ENCODE measurements around the gene MLXIP. TPM values are rescaled to one million over a fixed set of nuclear protein-coding genes. Genes with fewer than 3 reads are reported as not detected.

The MLXIP gene
- total and polyA plus RNA-seq, 2 experiments from 2014 or later = 16.2 to 23.0 TPM

DNA sequence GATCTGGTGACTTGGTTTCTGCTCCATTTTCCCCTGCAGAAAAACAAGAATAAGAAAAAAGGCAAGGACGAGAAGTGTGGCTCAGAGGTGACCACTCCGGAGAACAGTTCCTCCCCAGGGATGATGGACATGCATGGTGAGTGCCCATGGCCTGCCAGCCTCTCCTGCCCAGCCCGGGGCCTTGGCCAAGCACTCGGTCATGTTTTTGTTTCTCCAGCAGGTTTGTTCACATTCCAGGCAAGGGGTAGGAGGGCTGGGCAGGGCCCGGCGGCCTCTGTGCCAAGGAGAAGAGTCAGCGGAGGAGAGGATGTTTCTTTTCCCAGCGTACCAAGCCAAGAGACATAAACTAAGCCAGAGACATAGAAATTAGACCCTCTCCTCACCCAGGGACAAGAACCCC is 43.3 kb upstream of the MLXIP start (continued):
- TF ChIP-seq, protein P1, sequence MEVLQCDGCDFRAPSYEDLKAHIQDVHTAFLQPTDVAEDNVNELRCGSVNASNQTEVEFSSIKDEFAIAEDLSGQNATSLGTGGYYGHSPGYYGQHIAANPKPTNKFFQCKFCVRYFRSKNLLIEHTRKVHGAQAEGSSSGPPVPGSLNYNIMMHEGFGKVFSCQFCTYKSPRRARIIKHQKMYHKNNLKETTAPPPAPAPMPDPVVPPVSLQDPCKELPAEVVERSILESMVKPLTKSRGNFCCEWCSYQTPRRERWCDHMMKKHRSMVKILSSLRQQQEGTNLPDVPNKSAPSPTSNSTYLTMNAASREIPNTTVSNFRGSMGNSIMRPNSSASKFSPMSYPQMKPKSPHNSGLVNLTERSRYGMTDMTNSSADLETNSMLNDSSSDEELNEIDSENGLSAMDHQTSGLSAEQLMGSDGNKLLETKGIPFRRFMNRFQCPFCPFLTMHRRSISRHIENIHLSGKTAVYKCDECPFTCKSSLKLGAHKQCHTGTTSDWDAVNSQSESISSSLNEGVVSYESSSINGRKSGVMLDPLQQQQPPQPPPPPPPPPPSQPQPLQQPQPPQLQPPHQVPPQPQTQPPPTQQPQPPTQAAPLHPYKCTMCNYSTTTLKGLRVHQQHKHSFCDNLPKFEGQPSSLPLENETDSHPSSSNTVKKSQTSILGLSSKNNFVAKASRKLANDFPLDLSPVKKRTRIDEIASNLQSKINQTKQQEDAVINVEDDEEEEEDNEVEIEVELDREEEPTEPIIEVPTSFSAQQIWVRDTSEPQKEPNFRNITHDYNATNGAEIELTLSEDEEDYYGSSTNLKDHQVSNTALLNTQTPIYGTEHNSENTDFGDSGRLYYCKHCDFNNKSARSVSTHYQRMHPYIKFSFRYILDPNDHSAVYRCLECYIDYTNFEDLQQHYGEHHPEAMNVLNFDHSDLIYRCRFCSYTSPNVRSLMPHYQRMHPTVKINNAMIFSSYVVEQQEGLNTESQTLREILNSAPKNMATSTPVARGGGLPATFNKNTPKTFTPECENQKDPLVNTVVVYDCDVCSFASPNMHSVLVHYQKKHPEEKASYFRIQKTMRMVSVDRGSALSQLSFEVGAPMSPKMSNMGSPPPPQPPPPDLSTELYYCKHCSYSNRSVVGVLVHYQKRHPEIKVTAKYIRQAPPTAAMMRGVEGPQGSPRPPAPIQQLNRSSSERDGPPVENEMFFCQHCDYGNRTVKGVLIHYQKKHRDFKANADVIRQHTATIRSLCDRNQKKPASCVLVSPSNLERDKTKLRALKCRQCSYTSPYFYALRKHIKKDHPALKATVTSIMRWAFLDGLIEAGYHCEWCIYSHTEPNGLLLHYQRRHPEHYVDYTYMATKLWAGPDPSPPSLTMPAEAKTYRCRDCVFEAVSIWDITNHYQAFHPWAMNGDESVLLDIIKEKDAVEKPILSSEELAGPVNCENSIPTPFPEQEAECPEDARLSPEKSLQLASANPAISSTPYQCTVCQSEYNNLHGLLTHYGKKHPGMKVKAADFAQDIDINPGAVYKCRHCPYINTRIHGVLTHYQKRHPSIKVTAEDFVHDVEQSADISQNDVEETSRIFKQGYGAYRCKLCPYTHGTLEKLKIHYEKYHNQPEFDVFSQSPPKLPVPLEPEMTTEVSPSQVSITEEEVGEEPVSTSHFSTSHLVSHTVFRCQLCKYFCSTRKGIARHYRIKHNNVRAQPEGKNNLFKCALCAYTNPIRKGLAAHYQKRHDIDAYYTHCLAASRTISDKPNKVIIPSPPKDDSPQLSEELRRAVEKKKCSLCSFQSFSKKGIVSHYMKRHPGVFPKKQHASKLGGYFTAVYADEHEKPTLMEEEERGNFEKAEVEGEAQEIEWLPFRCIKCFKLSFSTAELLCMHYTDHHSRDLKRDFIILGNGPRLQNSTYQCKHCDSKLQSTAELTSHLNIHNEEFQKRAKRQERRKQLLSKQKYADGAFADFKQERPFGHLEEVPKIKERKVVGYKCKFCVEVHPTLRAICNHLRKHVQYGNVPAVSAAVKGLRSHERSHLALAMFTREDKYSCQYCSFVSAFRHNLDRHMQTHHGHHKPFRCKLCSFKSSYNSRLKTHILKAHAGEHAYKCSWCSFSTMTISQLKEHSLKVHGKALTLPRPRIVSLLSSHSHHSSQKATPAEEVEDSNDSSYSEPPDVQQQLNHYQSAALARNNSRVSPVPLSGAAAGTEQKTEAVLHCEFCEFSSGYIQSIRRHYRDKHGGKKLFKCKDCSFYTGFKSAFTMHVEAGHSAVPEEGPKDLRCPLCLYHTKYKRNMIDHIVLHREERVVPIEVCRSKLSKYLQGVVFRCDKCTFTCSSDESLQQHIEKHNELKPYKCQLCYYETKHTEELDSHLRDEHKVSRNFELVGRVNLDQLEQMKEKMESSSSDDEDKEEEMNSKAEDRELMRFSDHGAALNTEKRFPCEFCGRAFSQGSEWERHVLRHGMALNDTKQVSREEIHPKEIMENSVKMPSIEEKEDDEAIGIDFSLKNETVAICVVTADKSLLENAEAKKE (CRISPR knock-in tag; IDR thresholded peaks at IDR 0.05) = no peak
- TF ChIP-seq EZH2 (IDR thresholded peaks at IDR 0.05; ENCODE audit: low read depth, unreplicated experiment) (no peak), STAT1 (IDR thresholded peaks at IDR 0.05; ENCODE audit: unreplicated experiment) (no peak), POLR2AphosphoS5 (IDR thresholded peaks at IDR 0.05; ENCODE audit: low read depth) (no peak), EZH2phosphoT487 (IDR thresholded peaks at IDR 0.05; ENCODE audit: unreplicated experiment) (no peak)

DNA sequence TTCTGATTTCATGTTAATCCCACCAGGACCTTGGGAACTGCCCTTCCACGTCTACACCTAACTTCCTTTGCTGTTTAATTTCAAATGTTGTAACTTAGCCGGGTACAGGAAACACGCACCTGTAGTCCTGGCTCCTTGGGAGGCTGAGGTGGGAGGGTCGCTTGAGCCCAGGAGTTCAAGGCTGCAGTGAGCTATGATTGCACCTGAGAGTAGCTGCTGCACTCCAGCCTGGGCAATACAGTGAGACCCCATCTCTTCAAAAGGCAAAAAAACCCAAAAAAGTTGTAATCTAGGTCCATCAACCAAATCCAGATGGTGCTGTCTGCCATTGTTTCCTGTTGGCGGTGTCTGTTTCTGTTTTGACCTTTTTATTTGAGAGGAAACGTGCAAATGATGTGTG is 42.4 kb upstream of the MLXIP start:
- Histone ChIP-seq H3K4me2 (no peak overlapping the region), H3K79me2 (replicated peaks; ENCODE audit: insufficient read depth) (no peaks in the 10 kb centered on the region), H3K27me3 (ENCODE audit: insufficient read depth) (no peaks in the 10 kb centered on the region), H3K4me3 (no peak overlapping the region), H3F3A (replicated peaks; ENCODE audit: low read depth) (peaks cover 3% of the 10 kb centered on the region; the same call in 1 of the 2 replicates), H2AFZ (no peak overlapping the region), H3K9me2 (ENCODE audit: insufficient read depth) (no peaks in the 10 kb centered on the region), H3K36me3 (ENCODE audit: insufficient read depth) (no peaks in the 10 kb centered on the region), H4K20me1 (replicated peaks; ENCODE audit: insufficient read depth) (no peaks in the 10 kb centered on the region; the same call in 1 of the 2 replicates), H3K27ac (ENCODE audit: low read depth) (no peak overlapping the region), H3K4me1 (ENCODE audit: insufficient read depth) (no peaks in the 10 kb centered on the region)
- Mint-ChIP-seq H3K27ac (no peak overlapping the region), H3K4me1 (peaks cover 5% of the 10 kb centered on the region), H3K9me3 (no peaks in the 10 kb centered on the region; the same call in 2 of the 3 replicates), H3K36me3 (ENCODE audit: low read depth) (peaks cover 40% of the 10 kb centered on the region), H3K27me3 (ENCODE audit: insufficient read depth, low read depth, poor library complexity) (peaks cover 11% of the 10 kb centered on the region), H3K4me3 (no peak overlapping the region)
- ATAC-seq = no peak
- TF ChIP-seq JUNB (IDR thresholded peaks at IDR 0.05; ENCODE audit: unreplicated experiment) (no peak), ZNF114 (CRISPR knock-in tag; IDR thresholded peaks at IDR 0.05) (no peak), EZH2 (IDR thresholded peaks at IDR 0.05; ENCODE audit: low read depth, unreplicated experiment) (no peak), EZH2phosphoT487 (IDR thresholded peaks at IDR 0.05; ENCODE audit: unreplicated experiment) (no peak)
- TF ChIP-seq, protein P1 (CRISPR knock-in tag; IDR thresholded peaks at IDR 0.05) = no peak
- no peak for DNase-seq (ENCODE audit: low spot score)
